Uterus (tissue), 2 donors: ENCODE results near the gene SHANK2.

Source experiments
- CTCF ChIP-seq, 4 experiments: fragments of 200-600 bp in 2 of 4; fragments of 450-650 bp in 2 of 4; sonication (generic) in 2 of 4; IDR thresholded peaks; one replicate each; pipeline ENCODE4 v1.5.1; 2016 to 2019; ENCODE audit warnings: antibody characterized with exemption in 4 of 4, mild to moderate bottlenecking in 2 of 4, moderate library complexity in 1 of 4
- POLR2A ChIP-seq, 2 donors: fragments of 450-650 bp; IDR thresholded peaks; one replicate each; pipeline ENCODE4 v1.6.1; 2016; ENCODE audit warnings: antibody characterized with exemption in 2 of 2, mild to moderate bottlenecking in 1 of 2, moderate library complexity in 1 of 2

- no peak for TF ChIP-seq CTCF (IDR thresholded peaks at IDR 0.05)
- TF ChIP-seq POLR2A (IDR thresholded peaks at IDR 0.05) = no peak
Measured at GRCh38 chr11:71240865-71241691, 11.3 kb downstream of the SHANK2 start.
